GM12892 (cell line): Measurements from ENCODE around the gene ALPG.

Experiments
- POLR2A ChIP-seq: IDR thresholded peaks from 2 replicates; pipeline ENCODE4 v1.6.1; 2011; ENCODE audit warnings: low read depth, low read length, control low read depth
- POLR2AphosphoS5 ChIP-seq: IDR thresholded peaks from 2 replicates; pipeline ENCODE4 v1.6.1; 2011; ENCODE audit warnings: low read depth, low read length, control low read depth
- TAF1 ChIP-seq: IDR thresholded peaks from 2 replicates; pipeline ENCODE4 v1.6.1; 2011; ENCODE audit warnings: low read depth, mild to moderate bottlenecking, control low read depth, low read length, borderline replicate concordance

GRCh38 chr2:232434091-232434490 lies 27.4 kb downstream of the ALPG start:
- TF ChIP-seq POLR2AphosphoS5, result no peak
- no peak for TF ChIP-seq POLR2A
- no peak for TF ChIP-seq TAF1
